Urinary bladder (tissue), 4 donors: ENCODE data around the gene SNX30. TPM values are rescaled to one million over a fixed set of nuclear protein-coding genes. Genes with fewer than 3 reads are reported as not detected.

ENCODE experiments used
- DNase-seq: peaks from one replicate; pipeline ENCODE4 v3.0.0-alpha.2; 2015; ENCODE audit errors: extremely low spot score
- H3K27ac ChIP-seq: one replicate; pipeline ENCODE4 v1.5.1; 2013; ENCODE audit warnings: low read depth, mild to moderate bottlenecking, moderate library complexity
- H3K36me3 ChIP-seq: one replicate; pipeline ENCODE4 v1.6.1; 2013; ENCODE audit warnings: mild to moderate bottlenecking, moderate library complexity; ENCODE audit not compliant: insufficient read depth
- H3K4me1 ChIP-seq: one replicate; pipeline ENCODE4 v1.6.1; 2013; ENCODE audit warnings: mild to moderate bottlenecking, moderate library complexity; ENCODE audit not compliant: insufficient read depth
- H3K4me3 ChIP-seq: one replicate; pipeline ENCODE4 v1.5.1; 2013; ENCODE audit warnings: low read depth, low read length
- WGBS: extraction: QIAGEN DNeasy Blood & Tissue Kit; methylation state at CpG from one replicate; pipeline ENCODE4 v1.1.7; 2013; 5-methylcytosine and 5-hydroxymethylcytosine counted together
- polyA plus RNA-seq: library from polyadenylated mRNA; stranded (reverse); fragments of 200-250 nt; gene quantifications from one replicate; pipeline ENCODE4 v1.2.3, GENCODE V29; 2013
- total RNA-seq: library from RNA; depleted of rRNA; stranded (reverse); fragments of >200 nt; gene quantifications from one replicate; pipeline ENCODE4 v1.2.3, GENCODE V29; 2014
- donor health status: healthy with polysubstance abuse.
- donor health status: healthy.

Gene SNX30
- total and polyA plus RNA-seq, 2 donors = 4.5 to 20.7 TPM

- no peaks in the 10 kb centered on the region for H3K4me1 ChIP-seq
- H3K36me3 ChIP-seq = no peaks in the 10 kb centered on the region
- 72% methylated on average over 13 of the region's 13 CpGs for WGBS
- DNase-seq = no peak
- H3K27ac ChIP-seq = no peak overlapping the region
- no peak overlapping the region for H3K4me3 ChIP-seq
Measured at GRCh38 chr9:112852741-112853504, 102.4 kb downstream of the SNX30 start.

- no peak overlapping the region for H3K4me3 ChIP-seq
- no peak overlapping the region for H3K27ac ChIP-seq
- no peaks in the 10 kb centered on the region for H3K4me1 ChIP-seq
- DNase-seq = no peak
- no peaks in the 10 kb centered on the region for H3K36me3 ChIP-seq
- 84% methylated on average over 13 of the region's 13 CpGs for WGBS
Measured at GRCh38 chr9:112853882-112854585, 103.5 kb downstream of the SNX30 start.

DNA sequence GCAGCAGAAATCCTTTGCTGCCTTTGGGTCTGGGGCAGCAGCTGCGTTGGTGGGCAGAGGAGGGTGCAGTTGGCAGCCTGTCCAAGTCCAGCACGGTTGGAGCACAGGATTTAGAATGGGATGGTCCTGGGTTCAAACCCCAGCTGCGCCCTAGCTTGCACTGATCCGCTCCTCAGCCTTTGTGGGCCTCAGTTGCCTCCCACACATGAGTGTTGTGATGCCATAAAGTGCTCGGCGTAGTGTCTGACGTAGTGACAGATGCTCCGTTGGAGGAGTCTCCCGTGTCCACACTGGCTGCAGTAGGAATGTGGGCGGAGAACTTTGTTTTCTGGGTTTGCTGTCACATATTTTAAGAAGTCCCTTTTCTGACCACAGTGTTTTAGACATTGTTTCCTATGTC, 104.1 kb downstream of the SNX30 start:
- no peaks in the 10 kb centered on the region for H3K4me1 ChIP-seq
- no peak for DNase-seq
- H3K4me3 ChIP-seq = no peak overlapping the region
- H3K27ac ChIP-seq = no peak overlapping the region
- WGBS = 94% methylated on average over 10 of the region's 10 CpGs
- H3K36me3 ChIP-seq = no peaks in the 10 kb centered on the region

- 94% methylated on average over 8 of the region's 8 CpGs for WGBS
- DNase-seq = no peak
- H3K36me3 ChIP-seq = no peaks in the 10 kb centered on the region
- H3K27ac ChIP-seq = no peak overlapping the region
- no peak overlapping the region for H3K4me3 ChIP-seq
- no peaks in the 10 kb centered on the region for H3K4me1 ChIP-seq
Measured at GRCh38 chr9:112856200-112856599, 105.6 kb downstream of the SNX30 start.

DNA sequence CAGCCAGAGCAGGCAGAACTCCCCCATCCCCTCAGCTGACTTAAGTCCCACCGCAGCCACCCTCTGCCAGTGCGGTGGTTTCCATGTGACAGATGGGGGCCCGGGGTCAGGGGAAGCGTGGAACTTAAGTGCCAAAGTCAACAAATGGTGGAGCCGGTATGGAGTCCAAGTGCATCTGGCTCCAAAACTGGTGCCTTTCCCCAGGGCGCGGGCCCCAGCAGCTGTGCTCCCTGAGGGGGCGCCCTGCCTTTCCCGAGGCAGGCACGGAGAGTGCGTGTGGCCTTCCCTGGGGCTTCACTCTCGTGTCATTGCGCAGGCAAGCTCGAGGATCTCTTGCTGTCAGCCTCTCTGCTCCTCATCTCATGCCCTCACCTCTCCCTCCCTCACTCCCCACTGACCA, 106.3 kb downstream of the SNX30 start:
- whole genome bisulfite sequencing = 88% methylated on average over 14 of the region's 14 CpGs
- no peaks in the 10 kb centered on the region for H3K4me1 ChIP-seq

GRCh38 chr9:112858005-112858404, 107.4 kb downstream of the SNX30 start:
- no peak overlapping the region for H3K4me3 ChIP-seq
- H3K4me1 ChIP-seq = no peaks in the 10 kb centered on the region
- no peak overlapping the region for H3K27ac ChIP-seq
- 91% methylated on average over 6 of the region's 6 CpGs for WGBS
- no peak for DNase-seq
- no peaks in the 10 kb centered on the region for H3K36me3 ChIP-seq

More for the DNA sequence above, 106.3 kb downstream of the SNX30 start:
- DNase-seq = no peak
- Histone ChIP-seq H3K4me3 (no peak overlapping the region), H3K27ac (no peak overlapping the region), H3K36me3 (no peaks in the 10 kb centered on the region)

DNA sequence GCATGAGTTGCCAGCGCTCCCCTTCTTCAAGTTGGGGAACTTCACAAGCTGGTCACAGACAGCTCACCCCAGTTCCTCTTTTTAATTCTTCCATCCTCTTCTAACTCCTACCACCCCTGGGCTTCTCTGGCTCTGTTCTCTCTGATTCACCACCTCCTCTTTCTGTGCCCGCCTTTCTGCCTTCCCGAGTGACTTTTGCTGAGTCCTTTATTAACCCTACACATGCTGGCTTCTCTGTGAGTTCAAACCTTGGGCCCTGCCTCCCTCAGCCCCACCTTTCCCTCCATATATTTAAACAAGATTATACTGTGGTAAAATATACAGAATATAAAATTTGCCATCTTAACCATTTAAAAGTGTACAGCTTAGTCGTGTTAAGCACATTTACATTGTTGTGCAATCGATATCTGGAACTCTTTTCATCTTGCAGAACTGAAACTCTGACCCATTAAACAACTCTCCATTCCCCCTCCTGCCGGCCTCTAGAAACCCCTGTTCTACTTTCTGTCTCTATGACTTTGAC, 108.1 kb downstream of the SNX30 start:
- 58% methylated on average over 6 of the region's 6 CpGs for WGBS
- H3K27ac ChIP-seq = no peak overlapping the region
- no peak for DNase-seq

GRCh38 chr9:112860451-112860850, 109.9 kb downstream of the SNX30 start:
- WGBS = 94% methylated on average over 1 of the region's 1 CpG
- no peaks in the 10 kb centered on the region for H3K4me1 ChIP-seq
- no peak overlapping the region for H3K27ac ChIP-seq
- no peak for DNase-seq
- H3K36me3 ChIP-seq = no peaks in the 10 kb centered on the region
- no peak overlapping the region for H3K4me3 ChIP-seq

More for the DNA sequence above, 108.1 kb downstream of the SNX30 start:
- Histone ChIP-seq H3K36me3 (no peaks in the 10 kb centered on the region), H3K4me3 (no peak overlapping the region), H3K4me1 (no peaks in the 10 kb centered on the region)

GRCh38 chr9:112861155-112861554, 110.6 kb downstream of the SNX30 start:
- 86% methylated on average over 3 of the region's 3 CpGs for WGBS
- no peak overlapping the region for H3K27ac ChIP-seq

DNA sequence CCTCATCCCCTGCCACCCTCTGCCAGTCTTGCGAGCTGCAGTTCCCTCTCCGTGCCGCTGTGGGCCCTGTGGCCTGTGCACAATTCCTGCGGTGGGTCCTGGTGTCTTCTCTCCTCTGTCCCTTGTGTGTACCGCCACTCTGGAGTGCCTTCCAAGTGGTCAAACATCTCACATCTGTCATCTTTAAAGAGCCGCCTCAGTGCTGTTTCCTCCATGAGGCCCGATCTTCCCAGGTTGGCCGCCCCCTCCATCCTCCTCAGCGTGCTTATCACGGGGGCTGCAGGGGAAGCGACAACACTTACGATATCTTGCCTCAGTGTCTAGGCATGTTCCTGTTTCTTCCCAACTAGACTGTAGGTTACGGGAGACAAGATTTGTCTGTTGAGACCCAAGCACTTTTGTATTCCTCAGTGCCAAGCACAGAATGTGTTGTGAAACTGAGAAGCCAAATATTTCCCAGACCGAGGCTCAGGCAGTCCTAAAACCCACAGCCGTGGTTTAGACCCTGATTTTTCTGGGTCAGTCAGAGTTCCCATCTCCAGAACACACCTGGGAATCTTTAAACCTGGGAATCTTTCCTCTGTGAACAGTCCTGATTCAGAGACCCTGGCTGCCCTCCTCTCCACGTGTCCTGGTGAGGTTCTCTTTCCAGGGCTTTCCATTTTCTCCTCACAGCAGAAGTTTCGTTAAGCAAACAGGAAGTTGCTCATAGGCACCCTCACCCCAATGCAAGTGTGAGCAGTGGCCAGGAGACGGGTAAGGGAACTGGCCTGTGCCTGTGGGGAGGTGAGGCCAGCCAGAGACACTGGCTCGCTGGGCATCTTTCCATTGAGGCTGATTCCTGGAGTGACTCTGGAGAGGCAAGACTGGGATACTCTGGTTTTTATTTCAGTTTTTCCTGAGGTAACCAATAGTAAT, 111.3 kb downstream of the SNX30 start:
- no peak for DNase-seq
- WGBS = 75% methylated on average over 19 of the region's 19 CpGs
- no peaks in the 10 kb centered on the region for H3K4me1 ChIP-seq
- no peak overlapping the region for H3K27ac ChIP-seq
- no peak overlapping the region for H3K4me3 ChIP-seq
- no peaks in the 10 kb centered on the region for H3K36me3 ChIP-seq

More at GRCh38 chr9:112861155-112861554, 110.6 kb downstream of the SNX30 start:
- H3K36me3 ChIP-seq = no peaks in the 10 kb centered on the region
- no peak overlapping the region for H3K4me3 ChIP-seq
- H3K4me1 ChIP-seq = no peaks in the 10 kb centered on the region
- DNase-seq = no peak

DNA sequence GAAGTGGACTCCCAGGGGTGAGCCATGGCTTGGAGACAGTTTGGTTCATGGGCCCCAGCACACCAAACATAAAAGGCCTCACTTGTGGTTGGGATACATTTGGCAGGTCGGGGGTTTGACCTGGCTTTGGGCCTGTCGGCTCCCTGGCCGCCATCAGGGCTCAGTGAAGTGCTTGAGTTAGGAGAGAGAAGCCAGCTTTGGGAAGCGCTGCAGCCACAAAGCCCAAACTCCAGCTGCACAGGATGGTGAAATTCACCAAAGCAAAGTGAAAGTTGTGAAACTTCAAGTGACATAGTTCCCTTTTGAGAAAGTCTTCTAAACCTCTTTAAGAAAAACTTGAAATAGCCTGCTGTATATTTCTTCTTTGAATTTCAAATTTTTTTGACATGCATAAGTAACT, 112.7 kb downstream of the SNX30 start:
- H3K4me1 ChIP-seq = no peaks in the 10 kb centered on the region
- H3K27ac ChIP-seq = no peak overlapping the region
- WGBS = 38% methylated on average over 4 of the region's 4 CpGs
- no peak overlapping the region for H3K4me3 ChIP-seq
- no peaks in the 10 kb centered on the region for H3K36me3 ChIP-seq
- DNase-seq = no peak

DNA sequence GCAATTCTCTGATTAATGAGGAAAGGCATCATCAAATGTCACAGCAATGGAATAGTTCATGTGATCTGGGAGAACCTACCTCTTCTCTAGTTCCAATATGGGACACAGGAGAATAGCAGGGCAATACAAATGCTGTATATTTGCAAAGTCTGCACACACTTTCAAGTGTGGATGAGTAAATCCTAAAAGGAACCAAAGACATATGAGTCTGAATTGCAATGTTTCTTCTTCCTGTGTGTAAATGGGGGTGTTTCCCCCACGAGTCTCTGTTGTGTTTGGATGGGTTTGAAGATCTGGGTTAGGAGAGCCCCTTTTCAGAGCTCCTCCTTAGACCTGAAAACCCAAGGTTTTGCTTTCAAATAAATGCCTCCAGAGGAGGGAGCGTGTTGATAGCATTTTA, 113.2 kb downstream of the SNX30 start:
- DNase-seq = no peak
- Histone ChIP-seq H3K27ac (no peak overlapping the region), H3K4me3 (no peak overlapping the region), H3K36me3 (no peaks in the 10 kb centered on the region), H3K4me1 (no peaks in the 10 kb centered on the region)
- WGBS = 79% methylated on average over 2 of the region's 2 CpGs

DNA sequence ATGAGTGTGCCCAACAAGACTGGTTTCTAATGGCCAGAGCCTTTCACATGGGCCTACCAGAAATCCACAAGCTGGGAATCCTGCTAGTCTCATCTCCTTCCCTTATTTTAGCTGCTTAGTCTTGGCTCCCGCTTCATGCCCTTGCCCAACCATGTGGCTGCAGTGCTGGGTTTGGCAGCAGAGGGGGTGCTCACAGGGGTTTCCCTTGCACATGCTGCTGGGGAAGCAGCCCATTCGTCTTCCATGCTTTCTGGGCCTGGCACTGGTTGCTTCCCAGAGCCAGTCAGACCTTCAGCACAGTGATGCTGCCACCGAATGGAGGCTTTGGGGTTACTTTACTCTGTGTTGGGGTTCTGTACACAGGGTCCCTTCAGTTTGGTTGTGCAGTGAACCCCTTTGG, 113.8 kb downstream of the SNX30 start:
- DNase-seq = no peak
- 78% methylated on average over 3 of the region's 3 CpGs for WGBS
- H3K27ac ChIP-seq = no peak overlapping the region
- no peak overlapping the region for H3K4me3 ChIP-seq
- H3K4me1 ChIP-seq = no peaks in the 10 kb centered on the region
- no peaks in the 10 kb centered on the region for H3K36me3 ChIP-seq
